HG02798 (cell line): ENCODE measurements around the gene PSPC1.
"Not testable (repeated sequence)": the region's sequence is repeated elsewhere in the genome, so short reads cannot be mapped to it uniquely, and the experiment has no call there.

ENCODE experiments used
- ATAC-seq: cut with Tn5 transposase; IDR thresholded peaks from one replicate; pipeline ENCODE4 v1.9.1; 2021; ENCODE audit warnings: mild to moderate bottlenecking; ENCODE audit not compliant: unreplicated experiment, poor library complexity

PSPC1 gene

GRCh38 chr13:19782727-19783682, at the start of gene PSPC1:
PSPC1 (minus strand) TSS chr13:19782945; CDS start chr13:19782757, 188 bp downstream.
- peak; percentile 94 for ATAC-seq

GRCh38 chr13:19822673-19823072, 39.9 kb upstream of the PSPC1 start:
- ATAC-seq = no peak

DNA sequence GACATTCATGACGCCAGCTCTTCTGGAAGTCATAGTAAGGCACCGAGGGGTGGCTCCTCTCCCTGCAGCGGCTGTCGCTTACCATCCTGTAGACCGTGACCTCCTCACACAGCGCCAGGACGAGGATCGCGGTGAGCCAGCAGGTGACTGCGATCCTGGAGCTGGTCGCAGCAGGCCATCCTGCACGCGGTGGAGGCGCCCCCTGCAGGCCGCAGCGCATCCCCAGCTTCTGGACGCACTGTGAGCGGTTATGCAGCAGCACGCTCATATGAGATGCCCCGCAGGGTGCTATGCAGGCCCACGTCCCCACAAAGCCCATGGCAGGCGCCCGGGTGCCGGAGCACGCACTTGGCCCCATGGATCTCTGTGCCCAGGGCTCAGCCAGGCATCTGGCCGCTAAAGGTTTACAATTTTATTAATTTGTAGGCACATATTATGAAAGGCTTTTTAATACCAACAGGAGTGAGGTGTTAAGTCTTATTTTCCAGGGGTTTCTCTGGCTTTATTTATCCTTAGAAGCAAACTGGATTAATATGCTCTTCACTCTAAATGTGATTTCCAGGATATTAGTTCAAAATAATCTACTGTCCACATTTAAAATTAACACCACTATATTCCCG, 35.6 kb upstream of the PSPC1 start:
- no peak for ATAC-seq

DNA sequence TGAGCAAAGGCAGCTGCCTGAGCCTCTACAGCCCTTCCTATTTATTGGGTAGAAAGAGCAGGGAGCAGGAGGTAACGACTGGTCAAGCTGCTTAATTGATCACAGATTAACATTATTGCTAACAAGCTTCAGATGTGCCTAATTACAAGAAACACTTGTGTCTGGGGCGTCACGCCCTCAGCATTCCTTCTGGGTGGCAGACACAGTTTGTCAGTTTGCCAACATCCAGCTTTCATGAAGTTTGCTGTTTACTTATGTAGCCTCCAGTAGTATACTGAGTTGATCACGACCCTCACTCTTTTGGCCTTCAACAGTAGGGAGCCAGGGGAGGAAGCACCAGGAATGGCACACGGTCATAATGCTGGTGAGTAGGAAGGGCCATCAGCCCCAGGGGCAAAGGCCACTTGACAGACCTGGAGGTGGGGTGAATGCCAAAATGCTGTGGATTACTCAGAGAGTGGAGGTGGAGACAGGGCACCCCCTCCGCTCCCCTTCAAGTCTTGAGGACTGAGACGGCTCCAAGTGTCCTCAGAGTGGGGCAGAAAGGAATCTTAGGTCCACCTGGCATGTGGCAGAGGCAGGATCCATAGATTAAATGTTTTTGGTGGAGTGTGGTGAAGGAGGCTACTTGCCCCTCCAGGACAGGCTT, 34.9 kb upstream of the PSPC1 start:
- no peak for ATAC-seq

GRCh38 chr13:19817106-19817505, 34.4 kb upstream of the PSPC1 start:
- no peak for ATAC-seq

GRCh38 chr13:19815842-19816241, 33.1 kb upstream of the PSPC1 start:
- not testable (repeated sequence) for ATAC-seq

DNA sequence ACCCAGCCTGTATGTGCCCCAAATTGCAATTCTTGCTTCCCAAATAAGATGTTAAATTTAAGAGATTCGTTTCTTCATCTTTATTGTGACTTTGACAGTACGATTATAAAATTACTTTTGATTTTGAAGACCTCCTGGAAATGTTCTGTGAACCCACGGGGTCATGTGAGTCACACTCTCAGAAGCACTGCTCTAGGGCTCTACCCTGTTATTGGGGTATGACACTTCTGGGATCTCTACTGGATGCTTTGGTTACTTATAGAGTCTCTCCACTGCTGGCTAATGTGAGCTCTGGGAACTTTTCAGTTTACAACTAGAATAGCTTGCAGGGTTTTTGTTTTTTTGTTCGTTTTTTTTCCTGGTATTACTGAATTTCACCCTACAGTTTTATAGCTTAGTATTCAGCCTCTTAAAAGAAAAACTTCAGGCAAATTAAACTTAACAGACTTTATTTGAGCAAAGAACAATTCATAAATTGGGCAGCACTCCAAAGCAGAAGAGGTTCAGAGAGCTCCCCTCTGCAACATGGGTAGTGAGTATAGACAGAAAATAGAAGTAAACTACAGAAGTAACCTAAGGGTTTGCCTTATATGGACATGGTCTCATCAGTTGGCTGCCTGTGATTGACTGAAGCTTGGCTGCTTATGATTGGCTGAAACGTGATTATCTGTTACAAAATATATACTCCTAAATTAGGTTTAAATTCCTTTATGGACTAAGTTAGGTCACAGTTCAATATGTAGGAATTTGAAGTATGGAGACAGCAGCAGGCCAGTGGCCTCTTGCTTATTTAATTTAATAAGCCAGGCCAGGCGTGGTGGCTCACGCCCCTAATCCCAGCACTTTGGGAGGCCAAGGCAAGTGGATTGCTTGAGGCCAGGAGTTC, 28.5 kb upstream of the PSPC1 start:
- no peak for ATAC-seq

DNA sequence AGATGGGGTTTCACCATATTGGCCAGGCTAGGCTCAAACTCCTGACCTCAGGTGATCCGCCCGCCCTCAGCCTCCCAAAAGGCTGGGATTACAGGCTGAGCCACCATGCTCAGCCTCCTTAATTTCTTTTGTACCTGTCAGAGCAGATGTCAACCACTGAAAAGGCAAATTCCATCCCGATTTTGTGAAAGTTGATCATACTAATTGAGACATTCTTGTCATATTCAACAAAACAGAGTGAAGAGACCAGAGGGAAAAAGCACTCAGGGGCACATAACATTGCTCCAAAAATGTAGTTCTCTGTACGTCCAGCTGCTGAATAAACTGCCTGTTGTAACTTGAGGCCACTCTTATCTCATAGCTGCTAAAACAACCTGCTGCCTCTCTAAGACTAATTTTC, 27.4 kb upstream of the PSPC1 start:
- no peak for ATAC-seq

- no peak for ATAC-seq
Measured at GRCh38 chr13:19805765-19806164, 23.0 kb upstream of the PSPC1 start.

- no peak for ATAC-seq
Measured at GRCh38 chr13:19795956-19796355, 13.2 kb upstream of the PSPC1 start.

DNA sequence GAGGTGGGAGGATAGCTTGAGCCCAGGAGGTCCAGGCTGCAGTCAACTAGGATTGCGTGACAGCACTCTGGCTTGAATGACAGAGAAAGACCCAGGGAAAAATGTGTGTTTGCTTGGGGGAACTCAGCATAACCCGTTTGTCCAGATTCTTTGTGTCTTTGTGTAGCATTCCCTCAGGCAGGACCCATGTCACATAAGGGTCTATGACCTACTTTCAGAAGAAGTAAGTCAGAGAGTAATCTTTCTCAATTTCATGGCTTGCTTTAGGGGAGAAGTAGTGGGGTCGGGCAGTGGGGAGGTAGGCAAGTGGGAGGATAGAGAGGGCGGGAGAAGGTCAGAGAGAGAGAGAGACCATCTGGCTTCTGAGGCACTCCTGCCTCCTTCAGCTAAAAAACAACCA, 11.9 kb upstream of the PSPC1 start:
- no peak for ATAC-seq

GRCh38 chr13:19791953-19792537, 9.3 kb upstream of the PSPC1 start:
- no peak for ATAC-seq

DNA sequence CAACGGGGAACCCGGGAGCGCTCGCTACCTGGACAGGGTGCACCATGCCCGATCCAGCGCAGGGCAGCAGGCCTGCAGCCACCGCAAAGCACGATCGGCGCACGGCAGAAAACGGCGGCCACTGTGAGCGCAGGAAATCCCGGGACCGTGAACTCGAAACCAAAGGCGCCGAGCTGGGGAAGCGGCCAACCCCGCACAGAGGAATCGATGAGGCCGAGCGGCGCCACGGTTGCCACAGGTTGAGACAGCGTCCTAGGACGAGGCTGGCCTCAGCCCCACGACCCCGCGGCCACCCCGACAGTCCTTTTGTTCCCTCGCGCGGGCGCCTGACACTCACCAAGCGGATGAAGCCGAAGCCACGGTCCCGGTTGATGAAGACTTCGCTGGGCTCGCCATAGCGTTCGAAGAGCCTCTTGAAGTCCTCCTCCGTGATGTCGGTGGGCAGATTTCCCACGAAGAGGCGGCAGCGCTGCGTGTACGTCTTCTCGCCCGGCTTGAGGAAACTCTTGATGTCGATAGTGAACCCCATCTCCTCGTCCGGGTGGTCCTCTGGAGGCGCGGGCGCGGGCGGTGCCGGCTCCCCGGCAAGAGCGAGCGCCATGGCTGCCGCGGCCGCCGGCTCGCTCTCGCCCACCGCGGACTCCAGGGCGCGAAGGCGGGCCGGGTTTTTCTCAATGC, 557 bp downstream of the PSPC1 start:
- peak; percentile 39 for ATAC-seq

DNA sequence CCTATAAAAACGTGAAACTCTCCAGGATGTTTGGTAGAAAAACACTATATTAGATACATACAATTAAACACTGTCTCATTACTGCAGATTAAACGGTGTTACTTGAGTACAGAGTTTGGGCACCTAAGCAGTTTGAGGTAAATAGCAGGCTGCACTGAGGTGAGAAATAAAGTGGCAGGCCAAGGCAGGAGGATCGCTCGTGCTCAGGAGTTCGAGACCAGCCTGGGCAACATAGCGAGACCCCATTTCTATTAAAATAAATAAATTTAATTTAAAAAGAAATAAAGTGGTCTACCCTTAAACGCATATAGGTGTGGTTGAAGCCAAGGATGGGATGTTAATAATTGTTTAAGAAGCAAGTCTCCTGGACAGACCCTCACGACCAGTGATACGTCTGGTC, 1.2 kb downstream of the PSPC1 start:
- ATAC-seq = no peak

GRCh38 chr13:19780753-19781418, 1.9 kb downstream of the PSPC1 start:
- not testable (repeated sequence) for ATAC-seq

DNA sequence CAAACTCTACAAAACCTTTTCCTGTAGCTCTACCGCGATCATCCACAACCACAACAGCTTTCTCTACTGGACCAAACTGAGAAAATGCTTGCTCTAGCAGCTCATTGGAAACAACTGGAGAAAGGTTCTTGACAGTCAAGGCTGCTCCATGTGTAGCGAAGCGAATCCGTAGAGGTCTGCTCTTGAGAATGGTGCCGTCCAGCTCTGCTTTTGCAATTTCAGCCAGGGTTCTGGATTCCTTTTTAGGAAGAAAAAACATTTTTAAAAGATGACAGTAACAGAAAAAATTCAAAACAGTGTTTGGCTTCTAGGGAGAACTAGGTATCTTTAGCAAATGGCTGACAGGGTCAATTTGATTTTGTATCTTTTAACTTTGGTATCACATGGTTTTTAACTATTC, 10.4 kb downstream of the PSPC1 start:
- no peak for ATAC-seq

- no peak for ATAC-seq
Measured at GRCh38 chr13:19769854-19770253, 12.9 kb downstream of the PSPC1 start.

- no peak for ATAC-seq
Measured at GRCh38 chr13:19767966-19768365, 14.8 kb downstream of the PSPC1 start.

DNA sequence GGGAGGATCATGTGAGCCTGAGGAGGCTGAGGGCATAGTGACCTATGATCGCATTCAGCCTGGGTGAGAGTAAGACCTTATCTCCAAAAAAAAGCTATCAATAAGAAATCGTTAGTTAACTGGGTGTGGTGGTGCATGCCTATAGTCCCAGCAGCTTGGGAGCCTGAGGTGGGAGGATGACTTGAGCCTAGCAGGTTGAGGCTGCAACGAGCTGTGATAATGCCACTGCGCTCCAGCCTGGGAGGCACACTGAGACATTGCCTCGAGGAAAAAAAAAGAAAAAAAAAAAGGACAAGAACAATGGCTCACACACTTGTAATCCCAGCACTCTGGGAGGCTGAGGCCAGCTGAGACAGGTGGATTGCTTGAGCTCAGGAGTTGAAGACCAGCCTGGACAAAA, 16.2 kb downstream of the PSPC1 start:
- no peak for ATAC-seq
